Mucosa of descending colon (tissue), 3 donors: ENCODE results near the gene VPS35L. TPM values are rescaled to one million over a fixed set of nuclear protein-coding genes. Genes with fewer than 3 reads are reported as not detected.

Experiments used
- ATAC-seq: fragments of 200-7000 bp; cut with Tn5 transposase; one replicate; pipeline ENCODE4 v1.9.1; 2020; ENCODE audit warnings: mild to moderate bottlenecking, moderate library complexity
- DNase-seq, 3 donors: peaks; one replicate each; pipeline ENCODE4 v3.0.0-alpha.2; 2020
- H3K36me3 ChIP-seq: fragments of 200-600 bp; one replicate; pipeline ENCODE4 v1.8.0; 2021; ENCODE audit warnings: low read depth, mild to moderate bottlenecking
- H3K4me1 ChIP-seq: fragments of 200-600 bp; one replicate; pipeline ENCODE4 v1.8.0; 2021; ENCODE audit warnings: low read depth, mild to moderate bottlenecking
- H3K4me3 ChIP-seq: fragments of 200-600 bp; one replicate; pipeline ENCODE4 v1.8.0; 2021; ENCODE audit warnings: mild to moderate bottlenecking
- H3K9me3 ChIP-seq: fragments of 200-600 bp; one replicate; pipeline ENCODE4 v1.8.0; 2021; ENCODE audit warnings: mild to moderate bottlenecking
- intact Hi-C, 2 donors: fragments of 100-400 bp; cut with DNase I in 1 of 2; cut with micrococcal nuclease in 1 of 2; formaldehyde crosslinking; loops; one replicate each; pipeline versions ENCODE4 v1.11.0 to v1.11.1; 2022; cut with DNase I, micrococcal nuclease
- total RNA-seq, 3 donors: library from RNA; stranded (reverse); fragmentation: NEBNext Ultra II Directional in 2 of 3; extraction: Animal tissue kit (Norgen Biotek cat#: 25700) in 2 of 3; gene quantifications; one replicate each; pipeline versions ENCODE4 v1.2.1 to v1.2.4, GENCODE V29; 2021 to 2023
- TF ChIP-seq, protein P1 (sequence below): fragments of 200-600 bp; IDR thresholded peaks from one replicate; pipeline ENCODE4 v1.8.0; 2022; ENCODE audit warnings: antibody characterized with exemption, mild to moderate bottlenecking
- donor health status: DM: no; HTN: no; CAD: no; lungs with moderate emphysema.
- donor health status: DM: no; HTN: no; CAD: no.
- donor health status: DM: no; HTN: yes; CAD: no.

VPS35L gene
- total RNA-seq, 3 donors from 2014 or later: 47.2 to 61.7 (median 61.4) TPM

GRCh38 chr16:19746561-19746960 is 191.1 kb downstream of the VPS35L start:
- DNase-seq (no peak), ATAC-seq (no peak)
- Histone ChIP-seq H3K4me1 (peaks cover 13% of the 10 kb centered on the region), H3K36me3 (no peaks in the 10 kb centered on the region), H3K4me3 (no peak overlapping the region), H3K9me3 (no peaks in the 10 kb centered on the region)
- TF ChIP-seq, protein P1, sequence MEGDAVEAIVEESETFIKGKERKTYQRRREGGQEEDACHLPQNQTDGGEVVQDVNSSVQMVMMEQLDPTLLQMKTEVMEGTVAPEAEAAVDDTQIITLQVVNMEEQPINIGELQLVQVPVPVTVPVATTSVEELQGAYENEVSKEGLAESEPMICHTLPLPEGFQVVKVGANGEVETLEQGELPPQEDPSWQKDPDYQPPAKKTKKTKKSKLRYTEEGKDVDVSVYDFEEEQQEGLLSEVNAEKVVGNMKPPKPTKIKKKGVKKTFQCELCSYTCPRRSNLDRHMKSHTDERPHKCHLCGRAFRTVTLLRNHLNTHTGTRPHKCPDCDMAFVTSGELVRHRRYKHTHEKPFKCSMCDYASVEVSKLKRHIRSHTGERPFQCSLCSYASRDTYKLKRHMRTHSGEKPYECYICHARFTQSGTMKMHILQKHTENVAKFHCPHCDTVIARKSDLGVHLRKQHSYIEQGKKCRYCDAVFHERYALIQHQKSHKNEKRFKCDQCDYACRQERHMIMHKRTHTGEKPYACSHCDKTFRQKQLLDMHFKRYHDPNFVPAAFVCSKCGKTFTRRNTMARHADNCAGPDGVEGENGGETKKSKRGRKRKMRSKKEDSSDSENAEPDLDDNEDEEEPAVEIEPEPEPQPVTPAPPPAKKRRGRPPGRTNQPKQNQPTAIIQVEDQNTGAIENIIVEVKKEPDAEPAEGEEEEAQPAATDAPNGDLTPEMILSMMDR: no peak
- intact Hi-C loops: no loop called here

- peaks cover 8% of the 10 kb centered on the region for H3K4me1 ChIP-seq
Observed at GRCh38 chr16:19748389-19749168, 193.1 kb downstream of the VPS35L start.

DNA sequence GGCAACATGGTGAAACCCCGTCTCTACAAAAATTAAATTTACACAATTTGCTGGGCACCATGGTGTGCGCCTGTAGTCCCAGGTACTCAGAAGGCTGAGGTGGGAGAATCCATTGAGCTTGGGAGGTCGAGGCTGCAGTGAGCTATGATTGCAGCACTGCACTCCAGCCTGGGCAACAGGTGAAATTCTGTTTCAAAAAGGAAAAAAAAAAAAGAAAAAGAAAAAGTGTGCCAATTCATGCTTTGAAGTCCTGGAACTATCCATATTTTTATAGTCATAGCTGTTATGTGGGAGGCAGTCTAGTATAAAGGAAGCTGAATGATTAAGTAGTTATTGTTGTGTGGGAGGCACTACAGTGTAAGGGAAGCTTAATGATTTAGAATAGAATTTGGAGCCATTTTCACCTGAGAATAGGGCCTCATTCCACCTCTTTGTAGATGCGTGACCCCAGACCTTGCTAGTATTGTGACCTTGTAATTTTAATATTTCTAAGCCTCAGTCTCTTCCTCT is 194.1 kb downstream of the VPS35L start:
- intact Hi-C loops: no loop called here
- Histone ChIP-seq H3K36me3 (no peaks in the 10 kb centered on the region), H3K4me1 (peaks cover 9% of the 10 kb centered on the region), H3K9me3 (no peaks in the 10 kb centered on the region), H3K4me3 (no peak overlapping the region)
- TF ChIP-seq, protein P1: no peak
- ATAC-seq (no peak), DNase-seq (no peak)

More at GRCh38 chr16:19748389-19749168, 193.1 kb downstream of the VPS35L start:
- ATAC-seq (no peak), DNase-seq (no peak)
- intact Hi-C loops: no loop called here
- TF ChIP-seq, protein P1: no peak
- no peak overlapping the region for H3K4me3 ChIP-seq
- H3K36me3 ChIP-seq: no peaks in the 10 kb centered on the region
- no peaks in the 10 kb centered on the region for H3K9me3 ChIP-seq

Other genes with a start within 250 kb of the VPS35L start
- 100 to 1,000 TPM in 2 of 3 donors, 10 to 100 TPM in 1; 73.4 to 147 (median 122) TPM for gene TMC5, start 137.8 kb upstream of the VPS35L start, total RNA-seq
- gene GDE1, start 33.6 kb upstream of the VPS35L start, total RNA-seq: 100 to 1,000 TPM in 2 of 3 donors, 10 to 100 TPM in 1; 90.5 to 125 (median 106) TPM
- 10 to 100 TPM in 1 of 3 donors, 1 to 10 TPM in 2; 9.0 to 22.5 (median 9.6) TPM for gene CCP110, start 31.8 kb upstream of the VPS35L start, total RNA-seq
- 10 to 100 TPM; 13.1 to 23.5 (median 20.7) TPM for gene KNOP1, start 162.5 kb downstream of the VPS35L start, total RNA-seq
- 10 to 100 TPM in 2 of 3 donors, 1 to 10 TPM in 1; 9.1 to 14.0 (median 12.0) TPM for gene IQCK, start 162.6 kb downstream of the VPS35L start, total RNA-seq